Caco-2 (cell line): ENCODE data around the gene DOCK10. TPM values are rescaled to one million over a fixed set of nuclear protein-coding genes. Genes with fewer than 3 reads are reported as not detected.

Experiments
- BruUV-seq: library from RNA; stranded (reverse); fragments of 400-500 nt; replicated peaks from 2 replicates; lab custom pipeline; 2021; lab: Mats Ljungman, UMichigan
- CTCF ChIA-PET: fragments of 300-600 bp; sonication (Branson Sonifier 250); formaldehyde crosslinking; loops from one replicate; lab custom pipeline; 2022; ENCODE audit warnings: antibody characterized with exemption; lab: Charles Lee
- POLR2A ChIA-PET: fragments of 300-600 bp; sonication (Branson Sonifier 250); formaldehyde crosslinking; loops from one replicate; lab custom pipeline; 2022; ENCODE audit warnings: antibody characterized with exemption; lab: Charles Lee
- DNase-seq, 2 experiments: peaks; one replicate each; pipeline versions ENCODE4 v3.0.0 to v3.0.0-alpha.2; 2020 to 2022
- H3K27me3 ChIP-seq: replicated peaks from 2 replicates; pipeline ENCODE4 v1.6.0; 2011; ENCODE audit warnings: low read length; ENCODE audit not compliant: control insufficient read depth, insufficient read depth
- H3K36me3 ChIP-seq: 2 replicates; pipeline ENCODE4 v1.5.1; 2011; ENCODE audit warnings: low read length; ENCODE audit not compliant: control insufficient read depth, insufficient read depth
- H3K4me1 ChIP-seq: fragments of 250-450 bp; sonication (Bioruptor Pico); 2 replicates; pipeline ENCODE4 v1.5.1; 2020; ENCODE audit warnings: mild to moderate bottlenecking
- H3K4me3 ChIP-seq: 2 replicates; pipeline ENCODE4 v1.5.1; 2011; ENCODE audit warnings: low read depth, mild to moderate bottlenecking, control low read depth, low read length
- H3K9me3 ChIP-seq: fragments of 250-450 bp; sonication (Bioruptor Pico); 2 replicates; pipeline ENCODE4 v1.5.1; 2020; ENCODE audit warnings: mild to moderate bottlenecking, moderate library complexity
- H3K27ac Mint-ChIP-seq: one replicate; pipeline ENCODE4 v1.8.0; 2022; ENCODE audit warnings: mixed read lengths; ENCODE audit not compliant: unreplicated experiment
- H3K27me3 Mint-ChIP-seq: one replicate; pipeline ENCODE4 v1.8.0; 2022; ENCODE audit warnings: mixed read lengths; ENCODE audit not compliant: insufficient read depth, unreplicated experiment
- H3K36me3 Mint-ChIP-seq: one replicate; pipeline ENCODE4 v1.8.0; 2022; ENCODE audit warnings: mild to moderate bottlenecking, mixed read lengths; ENCODE audit not compliant: insufficient read depth, unreplicated experiment
- H3K4me1 Mint-ChIP-seq: one replicate; pipeline ENCODE4 v1.8.0; 2022; ENCODE audit warnings: low read depth, mixed read lengths; ENCODE audit not compliant: unreplicated experiment
- H3K4me3 Mint-ChIP-seq: one replicate; pipeline ENCODE4 v1.8.0; 2022; ENCODE audit warnings: mild to moderate bottlenecking, moderate library complexity, mixed read lengths; ENCODE audit not compliant: unreplicated experiment
- H3K9me3 Mint-ChIP-seq: one replicate; pipeline ENCODE4 v1.8.0; 2022; ENCODE audit warnings: mixed read lengths; ENCODE audit not compliant: unreplicated experiment
- CTCF ChIP-seq, 2 experiments: fragments of 200-600 bp in 1 of 2; IDR thresholded peaks; 1 replicate in 1 of 2; 2 replicates in 1 of 2; pipeline versions ENCODE4 v1.5.1 to v1.8.0; 2011 to 2022; ENCODE audit warnings: antibody characterized with exemption in 1 of 2, control low read depth in 1 of 2, inconsistent platforms in 1 of 2, low read depth in 1 of 2, low read length in 1 of 2, mild to moderate bottlenecking in 1 of 2, moderate library complexity in 1 of 2; ENCODE audit not compliant: insufficient read depth in 1 of 2, severe bottlenecking in 1 of 2, unreplicated experiment in 1 of 2
- intact Hi-C: fragments of 100-400 bp; cut with micrococcal nuclease; formaldehyde crosslinking; loops from one replicate; pipeline ENCODE4 v1.10.0; 2022; ENCODE audit not compliant: unreplicated experiment
- total RNA-seq: library from RNA; stranded (reverse); gene quantifications from 2 replicates; pipeline ENCODE4 v1.2.3, GENCODE V29; 2022

DOCK10 gene
- total RNA-seq, 1 experiment from 2014 or later: not detected

GRCh38 chr2:225038231-225038523 lies 4.1 kb downstream of the DOCK10 start:
- POLR2A ChIA-PET: no interaction called here
- intact Hi-C loops: no loop called here

DNA sequence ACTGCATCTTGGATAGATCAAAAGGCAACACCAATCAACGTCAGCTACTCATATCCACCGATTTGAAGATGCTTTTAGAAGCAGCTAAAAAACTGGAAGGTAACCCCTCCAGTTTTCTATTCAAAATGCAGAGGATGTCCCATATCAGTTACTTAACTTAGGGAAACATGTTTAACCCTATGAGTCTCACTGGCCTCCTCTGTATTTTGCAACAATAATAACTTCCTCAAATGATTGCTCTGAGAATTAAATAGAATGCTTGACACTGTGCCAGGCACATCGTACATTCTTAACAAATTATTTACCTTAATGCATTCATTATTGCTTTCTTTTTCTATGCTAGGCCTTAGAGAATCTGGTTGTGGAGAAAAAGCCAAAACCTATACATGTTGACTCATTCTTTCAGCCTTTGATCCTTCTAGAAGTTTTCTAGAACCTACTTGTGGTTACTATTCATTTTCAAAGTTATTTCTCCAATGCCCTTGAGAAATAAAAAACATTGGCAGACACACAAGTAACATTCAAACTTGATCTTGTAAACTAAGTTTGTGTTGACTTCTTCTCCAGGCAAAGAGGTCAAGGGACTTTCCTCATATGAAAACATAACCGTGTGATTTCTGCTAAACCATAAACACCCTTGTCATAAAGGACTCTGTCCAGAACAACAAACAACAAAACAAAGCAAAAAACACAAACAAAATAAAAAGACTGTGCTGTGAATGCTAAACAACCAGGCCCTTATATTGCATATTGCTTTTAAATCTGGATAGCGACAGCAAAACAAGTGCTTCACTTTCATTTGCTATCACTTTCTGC lies 4.6 kb downstream of the DOCK10 start:
- Mint-ChIP-seq H3K27me3 (peaks cover 15% of the 10 kb centered on the region), H3K36me3 (no peaks in the 10 kb centered on the region), H3K27ac (no peak overlapping the region), H3K9me3 (no peaks in the 10 kb centered on the region), H3K4me3 (no peak overlapping the region), H3K4me1 (no peaks in the 10 kb centered on the region)
- no peaks in the 10 kb centered on the region for H3K4me1 ChIP-seq
- peaks cover 2% of the 10 kb centered on the region for H3K27me3 ChIP-seq
- ChIA-PET POLR2A (no interaction called here), CTCF (no interaction called here)
- H3K9me3 ChIP-seq: no peaks in the 10 kb centered on the region
- no peak for TF ChIP-seq CTCF (IDR thresholded peaks at IDR 0.05; ENCODE audit: insufficient read depth in 1 of 2, low read depth in 1 of 2, low read length in 1 of 2, severe bottlenecking in 1 of 2, unreplicated experiment in 1 of 2)
- DNase-seq: no peak
- H3K36me3 ChIP-seq: no peaks in the 10 kb centered on the region
- intact Hi-C loops: no loop called here
- no peak overlapping the region for H3K4me3 ChIP-seq
- no TSS peak for BruUV-seq

More at GRCh38 chr2:225038231-225038523, 4.1 kb downstream of the DOCK10 start:
- Mint-ChIP-seq H3K9me3 (no peaks in the 10 kb centered on the region), H3K27me3 (peaks cover 18% of the 10 kb centered on the region), H3K27ac (no peak overlapping the region), H3K4me3 (no peak overlapping the region), H3K4me1 (no peaks in the 10 kb centered on the region), H3K36me3 (no peaks in the 10 kb centered on the region)
- DNase-seq: no peak
- Histone ChIP-seq H3K4me3 (no peak overlapping the region), H3K36me3 (no peaks in the 10 kb centered on the region), H3K27me3 (peaks cover 2% of the 10 kb centered on the region), H3K4me1 (no peaks in the 10 kb centered on the region), H3K9me3 (no peaks in the 10 kb centered on the region)
- no TSS peak for BruUV-seq
- TF ChIP-seq CTCF (IDR thresholded peaks at IDR 0.05; ENCODE audit: insufficient read depth in 1 of 2, low read depth in 1 of 2, low read length in 1 of 2, severe bottlenecking in 1 of 2, unreplicated experiment in 1 of 2): no peak
- CTCF ChIA-PET: no interaction called here

GRCh38 chr2:225036431-225036830 lies 5.8 kb downstream of the DOCK10 start:
- Mint-ChIP-seq H3K27ac (no peak overlapping the region), H3K36me3 (no peaks in the 10 kb centered on the region)

More at GRCh38 chr2:225036431-225036830, 5.8 kb downstream of the DOCK10 start:
- BruUV-seq: no TSS peak
- Mint-ChIP-seq H3K4me1 (no peaks in the 10 kb centered on the region), H3K4me3 (no peak overlapping the region), H3K27me3 (peaks cover 15% of the 10 kb centered on the region), H3K9me3 (no peaks in the 10 kb centered on the region)
- no peaks in the 10 kb centered on the region for H3K9me3 ChIP-seq
- H3K4me3 ChIP-seq: no peak overlapping the region
- ChIA-PET CTCF (no interaction called here), POLR2A (no interaction called here)
- no peaks in the 10 kb centered on the region for H3K36me3 ChIP-seq
- H3K27me3 ChIP-seq: peaks cover 2% of the 10 kb centered on the region
- intact Hi-C loops: no loop called here
- no peaks in the 10 kb centered on the region for H3K4me1 ChIP-seq
- TF ChIP-seq CTCF (IDR thresholded peaks at IDR 0.05; ENCODE audit: insufficient read depth in 1 of 2, low read depth in 1 of 2, low read length in 1 of 2, severe bottlenecking in 1 of 2, unreplicated experiment in 1 of 2): no peak
- DNase-seq: no peak
